PC-3 (cell line): Measurements from ENCODE around the gene ELOVL2. TPM values are rescaled to one million over a fixed set of nuclear protein-coding genes. Genes with fewer than 3 reads are reported as not detected.
A peak's percentile ranks its signal among the peaks of the same experiment; 100 is the strongest.

ENCODE experiments used
- ATAC-seq: fragments of 200-7000 bp; cut with Tn5 transposase; 2 replicates; pipeline ENCODE4 v1.9.1; 2020; ENCODE audit warnings: mild to moderate bottlenecking, moderate library complexity
- BruUV-seq: library from RNA; stranded (reverse); fragments of 400-500 nt; replicated peaks from 2 replicates; lab custom pipeline; 2021; lab: Mats Ljungman, UMichigan
- CTCF ChIA-PET: fragments of 300-600 bp; sonication (Branson Sonifier 250); formaldehyde crosslinking; loops from one replicate; lab custom pipeline; 2022; ENCODE audit warnings: antibody characterized with exemption; lab: Charles Lee
- POLR2A ChIA-PET: fragments of 300-600 bp; sonication (Branson Sonifier 250); formaldehyde crosslinking; loops from one replicate; lab custom pipeline; 2022; ENCODE audit warnings: antibody characterized with exemption; ENCODE audit not compliant: unreplicated experiment; lab: Charles Lee
- DNase-seq: peaks from one replicate; pipeline ENCODE4 v3.0.0-alpha.2; 2015
- H2AFZ ChIP-seq: fragments of 300-600 bp; sonication (generic); 2 replicates; pipeline ENCODE4 v1.6.0; 2016; ENCODE audit warnings: antibody characterized with exemption, low read length
- H3F3A ChIP-seq: fragments of 300-600 bp; sonication (generic); one replicate; pipeline ENCODE4 v1.6.0; 2017; ENCODE audit warnings: antibody characterized with exemption, low read length, control low read depth, mild to moderate bottlenecking; ENCODE audit not compliant: unreplicated experiment
- H3K27ac ChIP-seq: fragments of 300-600 bp; sonication (generic); 2 replicates; pipeline ENCODE4 v1.5.1; 2016; ENCODE audit warnings: mild to moderate bottlenecking, low read length
- H3K27me3 ChIP-seq: fragments of 300-600 bp; sonication (generic); 2 replicates; pipeline ENCODE4 v1.6.1; 2016; ENCODE audit warnings: low read length, mixed read lengths
- H3K36me3 ChIP-seq: fragments of 300-600 bp; sonication (generic); 2 replicates; pipeline ENCODE4 v1.6.1; 2016; ENCODE audit warnings: low read depth, mixed run types, low read length, mixed read lengths
- H3K4me1 ChIP-seq: fragments of 300-600 bp; sonication (generic); 2 replicates; pipeline ENCODE4 v1.5.1; 2016; ENCODE audit warnings: low read length; ENCODE audit not compliant: insufficient read depth
- H3K4me2 ChIP-seq: fragments of 300-600 bp; sonication (generic); 2 replicates; pipeline ENCODE4 v1.6.0; 2016; ENCODE audit warnings: low read length
- H3K4me3 ChIP-seq: fragments of 300-600 bp; sonication (generic); 2 replicates; pipeline ENCODE4 v1.5.1; 2016; ENCODE audit warnings: mild to moderate bottlenecking, low read length, mixed read lengths
- H3K79me2 ChIP-seq: fragments of 300-600 bp; sonication (generic); 2 replicates; pipeline ENCODE4 v1.6.1; 2017; ENCODE audit warnings: low read length, mixed read lengths
- H3K9ac ChIP-seq: fragments of 300-600 bp; sonication (generic); 2 replicates; pipeline ENCODE4 v1.6.0; 2016; ENCODE audit warnings: mild to moderate bottlenecking, low read length
- H3K9me2 ChIP-seq: fragments of 300-600 bp; sonication (generic); replicated peaks from 2 replicates; pipeline ENCODE4 v1.6.1; 2016; ENCODE audit warnings: mixed run types, low read length, mixed read lengths
- H3K9me3 ChIP-seq: fragments of 300-600 bp; sonication (generic); 2 replicates; pipeline ENCODE4 v1.6.1; 2016; ENCODE audit warnings: low read length, mixed read lengths
- H4K20me1 ChIP-seq: fragments of 300-600 bp; sonication (generic); 2 replicates; pipeline ENCODE4 v1.6.1; 2016; ENCODE audit warnings: low read length, mixed read lengths
- EZH2 ChIP-seq: fragments of 300-600 bp; sonication (generic); IDR thresholded peaks from one replicate; pipeline ENCODE4 v1.6.1; 2017; ENCODE audit warnings: antibody characterized with exemption, mild to moderate bottlenecking, low read length; ENCODE audit not compliant: unreplicated experiment
- EZH2phosphoT487 ChIP-seq: fragments of 300-600 bp; sonication (generic); IDR thresholded peaks from 2 replicates; pipeline ENCODE4 v1.6.1; 2018; ENCODE audit warnings: mild to moderate bottlenecking, antibody characterized with exemption, low read length, borderline replicate concordance
- intact Hi-C: fragments of 100-400 bp; cut with micrococcal nuclease; formaldehyde crosslinking; loops from 2 replicates; pipeline ENCODE4 v1.9.0; 2023
- total RNA-seq: library from RNA; depleted of rRNA; stranded (reverse); fragments of >200 nt; gene quantifications from 2 replicates; pipeline ENCODE4 v1.2.3, GENCODE V29; 2014
- TF ChIP-seq, protein P1 (sequence below): fragments of 300-600 bp; sonication (generic); conservative IDR thresholded peaks from 2 replicates; pipeline ENCODE4 v1.5.1; 2017; ENCODE audit warnings: antibody characterized with exemption, low read depth, mild to moderate bottlenecking, low read length

The ELOVL2 gene
- total RNA-seq, 1 experiment from 2014 or later, result 0.91 TPM

DNA sequence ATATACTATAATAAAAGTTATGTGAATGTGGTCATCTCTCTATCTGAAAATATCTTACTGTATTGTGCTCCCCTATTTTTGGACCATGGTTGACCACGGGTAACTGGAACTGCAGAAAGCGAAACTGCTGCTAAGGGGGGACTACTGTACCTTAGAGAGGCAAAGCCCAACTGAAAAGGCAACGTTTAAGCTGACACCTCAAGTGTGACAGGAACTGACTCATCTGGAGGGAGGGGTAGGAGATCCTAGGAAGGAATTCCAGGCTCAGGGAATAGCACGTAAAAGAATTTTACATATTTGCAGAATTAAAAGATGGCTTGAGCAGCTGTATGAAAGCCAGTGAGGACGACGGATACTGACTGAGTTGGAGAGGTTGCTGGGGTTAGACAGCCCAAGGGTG is 34.8 kb downstream of the ELOVL2 start:
- Histone ChIP-seq H3K79me2 (no peaks in the 10 kb centered on the region), H3K9me2 (no peaks in the 10 kb centered on the region), H3K4me1 (peaks cover 42% of the 10 kb centered on the region), H3K4me2 (peak overlapping the region; percentile 46), H3K4me3 (peak overlapping the region; percentile 24), H3K9ac (no peak overlapping the region), H4K20me1 (no peaks in the 10 kb centered on the region), H2AFZ (0 out of 2 replicates have a peak overlapping the region, but pooled peaks have one; percentile 14), H3K27ac (peak overlapping the region; percentile 76; the same call in 1 of the 2 replicates), H3K27me3 (no peaks in the 10 kb centered on the region), H3F3A (peaks cover 5% of the 10 kb centered on the region), H3K9me3 (no peaks in the 10 kb centered on the region), H3K36me3 (no peaks in the 10 kb centered on the region)
- no TSS peak for BruUV-seq
- ChIA-PET CTCF (no interaction called here), POLR2A (no interaction called here)
- DNase-seq (peak; percentile 62), ATAC-seq (peak; percentile 17)
- TF ChIP-seq EZH2phosphoT487, result no peak
- no peak for TF ChIP-seq EZH2
- TF ChIP-seq, protein P1, sequence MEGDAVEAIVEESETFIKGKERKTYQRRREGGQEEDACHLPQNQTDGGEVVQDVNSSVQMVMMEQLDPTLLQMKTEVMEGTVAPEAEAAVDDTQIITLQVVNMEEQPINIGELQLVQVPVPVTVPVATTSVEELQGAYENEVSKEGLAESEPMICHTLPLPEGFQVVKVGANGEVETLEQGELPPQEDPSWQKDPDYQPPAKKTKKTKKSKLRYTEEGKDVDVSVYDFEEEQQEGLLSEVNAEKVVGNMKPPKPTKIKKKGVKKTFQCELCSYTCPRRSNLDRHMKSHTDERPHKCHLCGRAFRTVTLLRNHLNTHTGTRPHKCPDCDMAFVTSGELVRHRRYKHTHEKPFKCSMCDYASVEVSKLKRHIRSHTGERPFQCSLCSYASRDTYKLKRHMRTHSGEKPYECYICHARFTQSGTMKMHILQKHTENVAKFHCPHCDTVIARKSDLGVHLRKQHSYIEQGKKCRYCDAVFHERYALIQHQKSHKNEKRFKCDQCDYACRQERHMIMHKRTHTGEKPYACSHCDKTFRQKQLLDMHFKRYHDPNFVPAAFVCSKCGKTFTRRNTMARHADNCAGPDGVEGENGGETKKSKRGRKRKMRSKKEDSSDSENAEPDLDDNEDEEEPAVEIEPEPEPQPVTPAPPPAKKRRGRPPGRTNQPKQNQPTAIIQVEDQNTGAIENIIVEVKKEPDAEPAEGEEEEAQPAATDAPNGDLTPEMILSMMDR, result no peak
- intact Hi-C loops, result loop anchor here (2.0 kb wide), 1 partner anchor 57 kb away; no protein-coding TSS in a partner anchor

DNA sequence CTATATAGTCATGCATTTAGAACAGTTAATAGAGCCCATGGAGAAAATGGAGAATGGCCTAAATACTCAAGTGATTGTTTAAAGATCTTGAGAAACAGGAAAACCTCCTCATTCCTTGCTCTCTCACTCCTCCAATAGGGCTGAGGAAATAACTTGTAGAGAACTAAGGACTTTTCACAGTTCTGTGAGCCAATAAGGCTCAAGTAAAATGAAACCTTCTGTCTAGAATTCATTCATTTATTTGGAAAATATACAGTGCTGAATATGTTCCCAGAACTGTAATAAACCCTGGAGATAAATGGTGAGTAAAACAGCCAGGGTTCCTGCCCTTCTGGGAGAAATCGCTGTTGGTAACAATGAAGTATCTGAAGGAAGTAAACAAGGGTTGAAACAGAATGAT is 35.3 kb downstream of the ELOVL2 start:
- ChIA-PET CTCF (interaction anchor here (1.0 kb wide), 1 partner anchor 47 kb away, joined by 5 read pairs; no protein-coding TSS in a partner anchor), POLR2A (interaction anchor here (0.6 kb wide), 1 partner anchor 762 kb away, joined by 3 read pairs; no protein-coding TSS in a partner anchor)
- H3K27ac ChIP-seq, result peak overlapping the region; percentile 76
- H3K9me3 ChIP-seq, result no peaks in the 10 kb centered on the region
- H3K4me1 ChIP-seq, result peaks cover 42% of the 10 kb centered on the region
- H3K27me3 ChIP-seq, result no peaks in the 10 kb centered on the region
- intact Hi-C loops, result loop anchor here (2.0 kb wide), 1 partner anchor 56 kb away; no protein-coding TSS in a partner anchor
- H2AFZ ChIP-seq, result no peak overlapping the region
- no peaks in the 10 kb centered on the region for H3K9me2 ChIP-seq
- H3K9ac ChIP-seq, result no peak overlapping the region
- peak overlapping the region; percentile 46 for H3K4me2 ChIP-seq
- no peaks in the 10 kb centered on the region for H3K79me2 ChIP-seq
- DNase-seq (no peak), ATAC-seq (0 out of 2 replicates have a peak, but pooled peaks have one; percentile 2)
- H3K4me3 ChIP-seq, result no peak overlapping the region
- peaks cover 5% of the 10 kb centered on the region for H3F3A ChIP-seq
- no TSS peak for BruUV-seq
- H4K20me1 ChIP-seq, result no peaks in the 10 kb centered on the region
- no peaks in the 10 kb centered on the region for H3K36me3 ChIP-seq
- TF ChIP-seq, protein P1, result no peak
- TF ChIP-seq EZH2, result no peak
- TF ChIP-seq EZH2phosphoT487, result no peak
